SK-N-SH treated with all-trans-retinoic acid at 6 μM for 48 hours (cell line): ENCODE data around the gene BLOC1S4.
"Not testable (repeated sequence)": the region's sequence is repeated elsewhere in the genome, so short reads cannot be mapped to it uniquely, and the experiment has no call there.

Experiments
- ATAC-seq: fragments of 200-7000 bp; cut with Tn5 transposase; 3 replicates; pipeline ENCODE4 v1.9.1; 2020; ENCODE audit warnings: mild to moderate bottlenecking, moderate library complexity
- ARNTL ChIP-seq: fragments of 450-650 bp; formaldehyde crosslinking; IDR thresholded peaks from 2 replicates; pipeline ENCODE4 v1.5.0; 2020; ENCODE audit warnings: low read depth, mild to moderate bottlenecking, moderate library complexity, borderline replicate concordance
- BACH2 ChIP-seq: fragments of 250-450 bp; sonication (Bioruptor Pico); IDR thresholded peaks from 2 replicates; pipeline ENCODE4 v1.9.0; 2021; ENCODE audit warnings: mild to moderate bottlenecking, borderline replicate concordance
- CREB5 ChIP-seq: fragments of 250-450 bp; sonication (Bioruptor Pico); IDR thresholded peaks from 2 replicates; pipeline ENCODE4 v1.5.1; 2020; ENCODE audit warnings: low read depth, mild to moderate bottlenecking, moderate library complexity
- CSDC2 ChIP-seq: fragments of 250-450 bp; sonication (Bioruptor Pico); IDR thresholded peaks from 2 replicates; pipeline ENCODE4 v1.5.0; 2020; ENCODE audit warnings: mild to moderate bottlenecking, moderate library complexity
- CSRNP3 ChIP-seq: fragments of 250-450 bp; sonication (Bioruptor Pico); IDR thresholded peaks from 2 replicates; pipeline ENCODE4 v1.5.1; 2021; ENCODE audit warnings: mild to moderate bottlenecking, moderate library complexity
- ESRRG ChIP-seq: fragments of 250-450 bp; sonication (Bioruptor Pico); IDR thresholded peaks from 2 replicates; pipeline ENCODE4 v1.6.1; 2021; ENCODE audit warnings: mild to moderate bottlenecking
- ISL1 ChIP-seq: fragments of 250-450 bp; sonication (Bioruptor Pico); IDR thresholded peaks from 2 replicates; pipeline ENCODE4 v2.1.2; 2022; ENCODE audit warnings: mild to moderate bottlenecking, moderate library complexity
- PATZ1 ChIP-seq: fragments of 250-450 bp; sonication (Bioruptor Pico); IDR thresholded peaks from 2 replicates; pipeline ENCODE4 v1.8.0; 2020; ENCODE audit warnings: mild to moderate bottlenecking, moderate library complexity, borderline replicate concordance
- POU6F1 ChIP-seq: fragments of 250-450 bp; sonication (Bioruptor Pico); IDR thresholded peaks from 2 replicates; pipeline ENCODE4 v1.8.0; 2021; ENCODE audit warnings: low read depth, mild to moderate bottlenecking, moderate library complexity, borderline replicate concordance
- PPARA ChIP-seq: fragments of 250-450 bp; sonication (Bioruptor Pico); IDR thresholded peaks from 2 replicates; pipeline ENCODE4 v1.5.0; 2020; ENCODE audit warnings: mild to moderate bottlenecking, borderline replicate concordance
- RARB ChIP-seq: fragments of 250-450 bp; sonication (Bioruptor Pico); IDR thresholded peaks from 2 replicates; pipeline ENCODE4 v1.8.0; 2021; ENCODE audit warnings: mild to moderate bottlenecking, moderate library complexity
- TCF4 ChIP-seq: fragments of 250-450 bp; sonication (Bioruptor Pico); IDR thresholded peaks from 2 replicates; pipeline ENCODE4 v1.8.0; 2021; ENCODE audit warnings: mild to moderate bottlenecking, moderate library complexity, borderline replicate concordance
- TOX ChIP-seq: fragments of 250-450 bp; sonication (Bioruptor Pico); IDR thresholded peaks from 2 replicates; pipeline ENCODE4 v1.8.0; 2021; ENCODE audit warnings: mild to moderate bottlenecking, moderate library complexity, borderline replicate concordance
- TSHZ2 ChIP-seq: fragments of 250-450 bp; sonication (Bioruptor Pico); IDR thresholded peaks from 2 replicates; pipeline ENCODE4 v1.5.0; 2020; ENCODE audit warnings: mild to moderate bottlenecking, moderate library complexity
- ZC3H10 ChIP-seq: fragments of 250-450 bp; sonication (Bioruptor Pico); IDR thresholded peaks from 2 replicates; pipeline ENCODE4 v1.5.1; 2021; ENCODE audit warnings: mild to moderate bottlenecking, moderate library complexity
- ZFP3 ChIP-seq: fragments of 250-450 bp; sonication (Bioruptor Pico); IDR thresholded peaks from 2 replicates; pipeline ENCODE4 v1.5.0; 2020; ENCODE audit warnings: mild to moderate bottlenecking, moderate library complexity
- ZFP30 ChIP-seq: fragments of 450-650 bp; formaldehyde crosslinking; IDR thresholded peaks from 2 replicates; pipeline ENCODE4 v1.5.0; 2022; ENCODE audit warnings: mild to moderate bottlenecking, moderate library complexity
- ZNF565 ChIP-seq: fragments of 450-650 bp; formaldehyde crosslinking; conservative IDR thresholded peaks from 2 replicates; pipeline ENCODE4 v1.5.0; 2020; ENCODE audit warnings: low read depth, mild to moderate bottlenecking, moderate library complexity
- ZNF70 ChIP-seq: fragments of 450-650 bp; formaldehyde crosslinking; IDR thresholded peaks from 2 replicates; pipeline ENCODE4 v1.5.0; 2020; ENCODE audit warnings: mild to moderate bottlenecking, moderate library complexity
- ZNF8 ChIP-seq: fragments of 450-650 bp; formaldehyde crosslinking; IDR thresholded peaks from 2 replicates; pipeline ENCODE4 v1.5.0; 2020; ENCODE audit warnings: mild to moderate bottlenecking, moderate library complexity

Gene BLOC1S4

GRCh38 chr4:6755088-6755753 lies 39.2 kb downstream of the BLOC1S4 start (continued):
- TF ChIP-seq PATZ1 (CRISPR knock-in tag), result no peak
- TF ChIP-seq ZFP30 (CRISPR knock-in tag), result no peak
- no peak for TF ChIP-seq RARB (CRISPR knock-in tag)
- TF ChIP-seq TOX (CRISPR knock-in tag), result no peak
- no peak for TF ChIP-seq ARNTL (CRISPR knock-in tag)

GRCh38 chr4:6756345-6756744 lies 40.4 kb downstream of the BLOC1S4 start:
- ATAC-seq, result not testable (repeated sequence)

- no peak for ATAC-seq
- TF ChIP-seq ESRRG (CRISPR knock-in tag) (no peak), CREB5 (CRISPR knock-in tag) (no peak), RARB (CRISPR knock-in tag) (no peak), TCF4 (CRISPR knock-in tag) (no peak), ZC3H10 (no peak), BACH2 (CRISPR knock-in tag) (no peak), TSHZ2 (no peak), ZNF8 (CRISPR knock-in tag) (no peak), CSRNP3 (CRISPR knock-in tag) (no peak), ISL1 (CRISPR knock-in tag) (no peak), ZFP3 (CRISPR knock-in tag) (no peak), TOX (CRISPR knock-in tag) (no peak), PPARA (CRISPR knock-in tag) (no peak), ZFP30 (CRISPR knock-in tag) (no peak), ARNTL (CRISPR knock-in tag) (no peak), ZNF565 (CRISPR knock-in tag) (no peak), POU6F1 (CRISPR knock-in tag) (no peak), CSDC2 (CRISPR knock-in tag) (no peak)
Measured at GRCh38 chr4:6758728-6759127, 42.8 kb downstream of the BLOC1S4 start.

- TF ChIP-seq ESRRG (CRISPR knock-in tag) (no peak), ZFP3 (CRISPR knock-in tag) (no peak), ZNF70 (CRISPR knock-in tag) (no peak), ZNF565 (CRISPR knock-in tag) (no peak), PATZ1 (CRISPR knock-in tag) (no peak), TCF4 (CRISPR knock-in tag) (no peak), ARNTL (CRISPR knock-in tag) (no peak), CSDC2 (CRISPR knock-in tag) (no peak), ZC3H10 (no peak)
- no peak for ATAC-seq
Measured at GRCh38 chr4:6760865-6761264, 44.9 kb downstream of the BLOC1S4 start.
